ENCODE measurements around the gene ADM5.

DNA sequence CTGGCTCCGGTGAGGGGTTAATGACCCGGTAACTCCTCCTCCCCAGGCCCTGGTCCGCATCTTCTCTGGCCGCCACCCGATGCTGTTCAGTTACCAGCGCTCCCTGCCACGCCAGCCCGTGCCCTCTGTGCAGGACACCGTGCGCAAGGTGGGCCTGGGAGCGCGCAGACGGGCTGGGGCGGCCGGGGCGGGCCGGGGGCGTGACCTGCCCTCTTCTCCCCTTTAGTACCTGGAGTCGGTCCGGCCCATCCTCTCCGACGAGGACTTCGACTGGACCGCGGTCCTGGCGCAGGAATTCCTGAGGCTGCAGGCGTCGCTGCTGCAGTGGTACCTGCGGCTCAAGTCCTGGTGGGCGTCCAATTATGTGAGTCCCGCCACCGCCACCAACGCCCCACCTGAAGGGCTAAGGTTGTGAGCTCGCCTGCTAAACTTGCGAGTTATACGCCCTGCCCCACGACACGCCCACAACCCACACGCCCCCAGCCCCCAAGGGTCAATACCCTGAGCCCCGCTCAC, 11.9 kb downstream of the ADM5 start:
- no peak for TF ChIP-seq POLR2AphosphoS2 (IDR thresholded peaks at IDR 0.05; ENCODE audit: low read depth, low read length)
- TF ChIP-seq, protein P1, sequence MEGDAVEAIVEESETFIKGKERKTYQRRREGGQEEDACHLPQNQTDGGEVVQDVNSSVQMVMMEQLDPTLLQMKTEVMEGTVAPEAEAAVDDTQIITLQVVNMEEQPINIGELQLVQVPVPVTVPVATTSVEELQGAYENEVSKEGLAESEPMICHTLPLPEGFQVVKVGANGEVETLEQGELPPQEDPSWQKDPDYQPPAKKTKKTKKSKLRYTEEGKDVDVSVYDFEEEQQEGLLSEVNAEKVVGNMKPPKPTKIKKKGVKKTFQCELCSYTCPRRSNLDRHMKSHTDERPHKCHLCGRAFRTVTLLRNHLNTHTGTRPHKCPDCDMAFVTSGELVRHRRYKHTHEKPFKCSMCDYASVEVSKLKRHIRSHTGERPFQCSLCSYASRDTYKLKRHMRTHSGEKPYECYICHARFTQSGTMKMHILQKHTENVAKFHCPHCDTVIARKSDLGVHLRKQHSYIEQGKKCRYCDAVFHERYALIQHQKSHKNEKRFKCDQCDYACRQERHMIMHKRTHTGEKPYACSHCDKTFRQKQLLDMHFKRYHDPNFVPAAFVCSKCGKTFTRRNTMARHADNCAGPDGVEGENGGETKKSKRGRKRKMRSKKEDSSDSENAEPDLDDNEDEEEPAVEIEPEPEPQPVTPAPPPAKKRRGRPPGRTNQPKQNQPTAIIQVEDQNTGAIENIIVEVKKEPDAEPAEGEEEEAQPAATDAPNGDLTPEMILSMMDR (IDR thresholded peaks at IDR 0.05 in 2 of 3, conservative IDR thresholded peaks at IDR 0.05 in 1 of 3; ENCODE audit: control insufficient read depth in 2 of 3, extremely low read depth in 1 of 3, insufficient read depth in 1 of 3, low read depth in 3 of 3, low read length in 3 of 3), result no peak
